ENCODE results near the gene LAMA5.

Gene LAMA5

GRCh38 chr20:62400021-62400420, 32.9 kb upstream of the LAMA5 start:
- no peak for TF ChIP-seq EZH2 (IDR thresholded peaks at IDR 0.05; ENCODE audit: borderline replicate concordance, low read depth, low read length, severe bottlenecking)
- no peak for TF ChIP-seq CTCF (IDR thresholded peaks at IDR 0.05; ENCODE audit: borderline replicate concordance, extremely low read depth, low read length, poor library complexity, severe bottlenecking)
- no peak overlapping the region for H3K4me2 ChIP-seq (ENCODE audit: insufficient read depth, low read length)
- DNase-seq (no peak), ATAC-seq (ENCODE audit: insufficient read depth, low read depth) (no peak)
- H2AFZ ChIP-seq (ENCODE audit: low read depth, low read length) = no peak overlapping the region
- no peak overlapping the region for H3K27ac ChIP-seq (ENCODE audit: low read length)
- peaks cover 40% of the 10 kb centered on the region for H4K20me1 ChIP-seq (ENCODE audit: insufficient read depth, low read length)
- H3K36me3 ChIP-seq (ENCODE audit: insufficient read depth, low read length) = peaks cover 39% of the 10 kb centered on the region
- H3K9me3 ChIP-seq (ENCODE audit: insufficient read depth, low read length, severe bottlenecking) = no peaks in the 10 kb centered on the region
- peaks cover 22% of the 10 kb centered on the region for H3K79me2 ChIP-seq (ENCODE audit: insufficient read depth, low read length)
- H3K9ac ChIP-seq (ENCODE audit: low read depth, low read length) = no peak overlapping the region
- H3K27me3 ChIP-seq (ENCODE audit: insufficient read depth, low read length, poor library complexity) = no peaks in the 10 kb centered on the region
- H3K4me3 ChIP-seq (ENCODE audit: low read depth in 1 of 2, low read length in 2 of 2) = no peak overlapping the region
- peaks cover 10% of the 10 kb centered on the region for H3K4me1 ChIP-seq (ENCODE audit: insufficient read depth, low read length)

DNA sequence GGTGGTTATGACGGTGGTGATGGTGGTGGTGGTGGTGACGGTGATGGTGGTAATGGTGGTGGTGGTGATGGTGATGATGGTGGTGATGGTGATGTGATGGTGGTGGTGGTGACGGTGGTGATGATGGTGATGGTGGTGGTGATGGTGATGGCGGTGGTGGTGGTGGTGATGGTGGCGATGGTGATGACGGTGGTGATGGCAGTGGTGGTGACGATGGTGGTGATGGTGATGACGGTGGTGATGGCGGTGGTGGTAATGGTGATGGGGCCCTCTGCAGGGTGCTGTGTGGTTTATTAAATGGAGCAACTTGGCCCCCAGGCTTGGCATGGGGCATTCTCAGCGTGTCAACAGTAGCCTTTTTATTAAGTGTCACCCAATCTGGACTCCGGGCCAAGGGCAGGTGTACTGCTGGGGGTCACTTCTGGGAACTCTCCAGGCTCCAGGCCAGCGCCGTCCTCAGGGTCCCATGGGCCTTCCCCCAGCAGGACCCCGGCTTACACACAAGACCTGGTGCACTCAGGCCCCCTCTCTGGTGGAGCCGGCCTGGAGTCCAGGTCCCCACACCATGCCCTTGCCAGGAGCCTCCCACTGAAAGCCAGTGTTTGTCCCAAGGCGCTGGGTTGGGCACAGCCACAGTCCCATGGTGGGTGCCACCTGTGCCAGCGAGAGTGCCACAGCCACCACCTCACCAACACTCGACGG, 31.2 kb upstream of the LAMA5 start:
- no peak overlapping the region for H3K4me3 ChIP-seq (ENCODE audit: low read depth in 1 of 2, low read length in 2 of 2)
- no peaks in the 10 kb centered on the region for H3K9me3 ChIP-seq (ENCODE audit: insufficient read depth, low read length, severe bottlenecking)
- ATAC-seq (ENCODE audit: insufficient read depth, low read depth) = no peak
- no peak overlapping the region for H3K9ac ChIP-seq (ENCODE audit: low read depth, low read length)
- H3K27me3 ChIP-seq (ENCODE audit: insufficient read depth, low read length, poor library complexity) = no peaks in the 10 kb centered on the region
- peaks cover 33% of the 10 kb centered on the region for H4K20me1 ChIP-seq (ENCODE audit: insufficient read depth, low read length)
- peaks cover 7% of the 10 kb centered on the region; the same call in 1 of the 2 replicates for H3K79me2 ChIP-seq (ENCODE audit: insufficient read depth, low read length)
- TF ChIP-seq CTCF (IDR thresholded peaks at IDR 0.05; ENCODE audit: borderline replicate concordance, extremely low read depth, low read length, poor library complexity, severe bottlenecking) = no peak
- no peaks in the 10 kb centered on the region for H3K4me1 ChIP-seq (ENCODE audit: insufficient read depth, low read length)
- no peak for DNase-seq
- peaks cover 35% of the 10 kb centered on the region for H3K36me3 ChIP-seq (ENCODE audit: insufficient read depth, low read length)
- H3K27ac ChIP-seq (ENCODE audit: low read length) = no peak overlapping the region
- no peak overlapping the region for H2AFZ ChIP-seq (ENCODE audit: low read depth, low read length)
- H3K4me2 ChIP-seq (ENCODE audit: insufficient read depth, low read length) = no peak overlapping the region

- Histone ChIP-seq H3K27ac (ENCODE audit: low read length) (no peak overlapping the region), H3K4me2 (ENCODE audit: insufficient read depth, low read length) (no peak overlapping the region), H3K9ac (ENCODE audit: low read depth, low read length) (no peak overlapping the region), H3K79me2 (ENCODE audit: insufficient read depth, low read length) (0 out of 2 replicates have a peak, but pooled peaks cover 2% of the 10 kb centered on the region), H4K20me1 (ENCODE audit: insufficient read depth, low read length) (peaks cover 29% of the 10 kb centered on the region), H2AFZ (ENCODE audit: low read depth, low read length) (no peak overlapping the region), H3K9me3 (ENCODE audit: insufficient read depth, low read length, severe bottlenecking) (no peaks in the 10 kb centered on the region), H3K36me3 (ENCODE audit: insufficient read depth, low read length) (peaks cover 31% of the 10 kb centered on the region), H3K4me1 (ENCODE audit: insufficient read depth, low read length) (no peaks in the 10 kb centered on the region), H3K27me3 (ENCODE audit: insufficient read depth, low read length, poor library complexity) (no peaks in the 10 kb centered on the region), H3K4me3 (ENCODE audit: low read depth in 1 of 2, low read length in 2 of 2) (no peak overlapping the region)
- peak; percentile 9; the same call in 1 of the 3 replicates for ATAC-seq (ENCODE audit: insufficient read depth, low read depth)
- no peak for TF ChIP-seq CTCF (IDR thresholded peaks at IDR 0.05; ENCODE audit: borderline replicate concordance, extremely low read depth, low read length, poor library complexity, severe bottlenecking)
- TF ChIP-seq EZH2 (IDR thresholded peaks at IDR 0.05; ENCODE audit: borderline replicate concordance, low read depth, low read length, severe bottlenecking) = no peak
- DNase-seq = no peak
Measured at GRCh38 chr20:62396367-62397239, 29.5 kb upstream of the LAMA5 start.
